CD4-positive, alpha-beta T cell treated with Interleukin-21 for 1 hour (primary cell): ENCODE measurements around the gene PRR29.

ENCODE experiments used
- DNase-seq: peaks from one replicate; pipeline ENCODE4 v3.0.0-alpha.2; 2020

The PRR29 gene

DNA sequence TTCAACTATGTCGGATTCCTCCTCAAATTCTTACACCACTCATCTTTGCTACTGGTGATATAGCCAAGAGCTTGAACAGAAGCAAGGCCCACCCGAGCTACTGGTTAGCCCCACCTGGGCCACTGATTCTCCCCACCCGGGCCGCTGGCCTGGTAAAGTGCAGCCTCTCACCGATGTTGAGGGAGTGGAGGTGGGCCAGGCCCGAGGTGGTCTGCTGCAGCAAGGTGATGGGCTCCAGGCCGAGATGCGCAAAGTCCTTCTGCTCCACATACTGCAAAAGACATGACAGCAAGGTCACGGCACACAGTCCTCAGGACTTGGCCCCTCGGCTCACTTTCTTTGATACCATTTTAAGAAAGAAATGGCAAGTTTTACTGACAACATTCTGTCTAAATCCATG, 55.0 kb downstream of the PRR29 start:
- DNase-seq, result no peak
